ENCODE measurements around the gene ETV6.

The ETV6 gene

DNA sequence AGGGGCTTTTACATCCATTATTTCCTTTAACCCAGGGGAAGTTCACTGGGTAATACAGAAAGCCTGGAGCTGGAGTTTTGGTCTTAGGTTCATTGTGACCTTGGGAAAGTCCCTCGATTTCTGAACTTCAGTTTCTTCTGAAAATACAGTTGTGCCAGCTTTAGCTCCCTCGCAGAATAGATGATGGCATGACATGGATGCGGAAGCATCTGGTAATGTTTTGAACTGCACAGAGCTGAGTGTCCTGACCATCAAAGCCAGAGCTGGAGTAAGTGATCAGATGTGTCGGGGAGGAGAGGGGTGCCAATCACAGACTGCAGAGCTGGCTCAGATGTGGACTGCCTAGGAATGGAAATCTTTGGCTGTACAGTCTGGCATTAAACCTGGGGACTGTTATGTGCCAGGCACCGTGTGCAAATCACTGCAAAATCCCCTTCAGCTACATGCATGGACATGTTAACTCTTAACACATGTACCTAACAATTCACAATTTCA, 180.9 kb downstream of the ETV6 start:
- DNase-seq (ENCODE audit: low spot score) = no peak

DNA sequence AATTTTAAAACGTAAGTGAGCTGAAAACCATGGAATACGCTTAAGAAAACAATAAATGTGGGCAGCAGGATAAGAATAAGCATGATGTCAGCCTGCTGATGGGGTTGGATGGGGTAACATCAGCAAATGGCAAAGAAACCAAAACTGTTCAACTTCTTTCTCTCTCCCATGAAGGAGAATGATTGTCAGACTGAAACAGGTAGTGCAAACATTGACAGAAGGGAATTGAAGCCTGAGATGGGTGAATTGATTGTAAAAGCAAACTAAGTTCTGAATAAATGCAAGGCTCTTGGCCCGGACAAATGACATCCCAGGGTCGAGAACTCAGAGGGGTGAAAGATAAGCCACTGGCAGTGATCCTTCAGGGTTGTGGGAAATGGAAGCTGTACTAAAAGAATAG, 182.6 kb downstream of the ETV6 start:
- no peak for DNase-seq (ENCODE audit: low spot score)

DNA sequence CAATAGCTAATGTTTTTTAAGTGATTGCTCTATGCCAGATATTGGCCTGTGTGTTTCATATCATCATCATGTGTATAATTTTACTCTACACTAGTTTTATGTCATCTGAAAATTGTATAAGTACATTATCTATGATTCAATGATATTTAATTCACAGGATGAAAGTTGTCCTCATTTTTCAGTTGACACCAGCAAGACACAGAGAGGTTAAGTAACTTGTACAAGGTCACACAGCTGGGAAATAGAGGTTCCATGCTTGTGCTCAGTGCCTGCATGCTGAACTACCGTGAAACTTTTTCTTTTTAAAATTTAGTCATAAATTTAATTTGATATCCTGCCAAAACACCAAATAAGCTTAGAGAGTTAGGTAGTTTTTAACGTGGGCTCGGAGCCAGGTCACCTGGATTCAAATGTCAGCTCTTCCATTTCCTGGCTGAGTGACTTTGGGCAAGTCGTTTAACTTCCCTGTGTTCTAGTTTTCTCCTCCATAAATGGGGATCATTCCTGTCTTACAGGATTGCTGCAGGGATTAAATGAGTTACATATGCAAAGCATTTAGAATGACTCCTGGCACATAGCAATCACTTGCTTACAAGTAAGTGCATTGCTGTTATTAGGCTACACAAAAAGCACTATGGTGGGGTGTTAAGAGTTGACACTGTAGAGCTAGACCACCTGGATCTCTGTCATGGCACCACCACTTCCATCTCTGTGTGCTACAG, 183.9 kb downstream of the ETV6 start:
- DNase-seq (ENCODE audit: low spot score) = no peak

DNA sequence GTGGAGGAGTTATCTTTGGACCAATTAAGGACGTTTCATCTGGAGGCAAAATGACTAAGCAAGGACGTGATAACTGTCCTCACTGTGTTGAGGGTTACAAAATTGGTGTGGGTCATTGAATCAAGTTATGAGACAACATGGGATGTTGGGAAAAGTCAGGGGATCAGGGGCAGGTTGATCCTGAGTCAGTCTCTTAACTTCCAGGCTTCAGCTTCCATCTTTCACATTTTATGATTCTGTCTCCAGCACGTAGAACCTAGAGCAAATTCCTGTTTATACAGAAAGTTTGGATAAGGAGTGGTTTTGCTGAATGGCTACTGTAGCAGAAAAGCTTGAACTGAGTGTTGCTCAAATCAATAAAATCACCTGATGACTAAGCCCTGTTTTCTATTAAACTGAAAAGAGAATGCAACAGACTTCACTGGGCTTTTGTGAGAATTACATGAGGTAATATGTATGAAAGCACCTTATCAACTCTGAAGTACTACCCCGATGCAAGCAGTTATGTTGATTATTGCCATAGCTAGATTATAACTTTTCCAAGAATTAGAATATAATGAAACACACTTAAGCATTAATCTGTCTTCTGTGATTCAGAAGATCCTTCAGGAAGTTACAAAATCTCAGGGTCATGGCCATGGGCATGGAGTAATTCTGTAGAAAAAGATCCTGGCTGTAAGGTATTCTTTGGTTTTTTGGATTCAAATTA, 184.8 kb downstream of the ETV6 start:
- no peak for DNase-seq (ENCODE audit: low spot score)

DNA sequence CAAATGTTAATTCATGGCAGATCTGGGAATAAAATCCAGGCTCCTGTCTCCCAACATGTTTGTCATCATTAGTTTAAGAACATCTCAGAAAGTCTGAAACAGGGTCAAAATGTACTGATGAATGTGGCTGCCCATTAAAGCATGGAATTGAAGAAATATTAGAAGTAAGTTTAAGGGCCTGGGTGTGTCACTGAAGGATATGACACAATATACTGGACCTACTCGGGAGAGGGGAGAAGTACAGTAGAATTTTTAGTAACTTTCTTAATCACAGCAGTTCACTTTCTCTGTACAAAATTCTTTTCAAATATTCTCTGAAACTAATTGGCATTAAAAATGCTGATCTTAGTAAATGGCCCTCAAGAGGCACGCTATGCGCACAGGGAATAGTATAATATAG, 185.5 kb downstream of the ETV6 start:
- no peak for DNase-seq (ENCODE audit: low spot score)

DNA sequence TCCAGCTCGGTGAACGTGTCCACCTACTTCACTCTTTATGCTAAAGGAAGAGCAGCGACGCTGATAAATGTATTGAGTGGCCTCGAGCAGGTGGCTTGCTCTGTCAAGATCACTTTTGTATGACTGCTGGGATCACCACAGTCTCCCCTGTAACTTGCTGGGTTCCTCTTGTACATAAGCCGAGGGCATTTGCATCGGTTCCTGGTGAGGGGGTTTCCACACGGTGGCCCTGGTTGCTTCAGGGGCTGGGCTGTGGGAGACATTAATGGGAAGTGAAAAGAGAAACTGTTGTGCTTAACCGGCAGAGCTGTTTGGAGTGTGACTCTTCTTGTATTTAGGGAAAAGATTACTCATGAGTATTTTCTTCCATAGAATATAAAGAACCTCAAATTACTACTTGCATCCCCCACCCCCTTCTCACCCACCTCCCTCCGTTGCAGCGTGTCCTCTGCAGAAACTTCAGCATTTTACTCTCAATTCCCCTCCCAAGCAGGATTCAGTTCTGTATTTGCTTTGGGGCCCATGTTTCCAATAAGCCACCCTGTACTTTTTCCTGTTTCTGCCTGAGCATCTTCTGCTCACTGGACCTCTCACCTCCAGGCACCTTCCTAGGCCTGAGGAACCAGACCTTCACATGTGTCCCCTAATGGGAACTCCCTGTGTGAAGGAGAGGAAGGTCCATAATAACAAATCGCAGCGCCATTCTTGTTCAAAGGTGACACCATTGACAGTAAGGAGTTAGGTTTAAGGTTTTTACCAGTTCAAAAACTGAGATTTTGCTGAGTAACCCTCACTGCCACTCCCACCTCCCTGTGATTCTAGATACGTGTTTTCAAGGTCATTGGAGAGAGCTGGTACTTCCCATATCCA, 187.0 kb downstream of the ETV6 start:
- DNase-seq (ENCODE audit: low spot score) = peak; percentile 10

DNA sequence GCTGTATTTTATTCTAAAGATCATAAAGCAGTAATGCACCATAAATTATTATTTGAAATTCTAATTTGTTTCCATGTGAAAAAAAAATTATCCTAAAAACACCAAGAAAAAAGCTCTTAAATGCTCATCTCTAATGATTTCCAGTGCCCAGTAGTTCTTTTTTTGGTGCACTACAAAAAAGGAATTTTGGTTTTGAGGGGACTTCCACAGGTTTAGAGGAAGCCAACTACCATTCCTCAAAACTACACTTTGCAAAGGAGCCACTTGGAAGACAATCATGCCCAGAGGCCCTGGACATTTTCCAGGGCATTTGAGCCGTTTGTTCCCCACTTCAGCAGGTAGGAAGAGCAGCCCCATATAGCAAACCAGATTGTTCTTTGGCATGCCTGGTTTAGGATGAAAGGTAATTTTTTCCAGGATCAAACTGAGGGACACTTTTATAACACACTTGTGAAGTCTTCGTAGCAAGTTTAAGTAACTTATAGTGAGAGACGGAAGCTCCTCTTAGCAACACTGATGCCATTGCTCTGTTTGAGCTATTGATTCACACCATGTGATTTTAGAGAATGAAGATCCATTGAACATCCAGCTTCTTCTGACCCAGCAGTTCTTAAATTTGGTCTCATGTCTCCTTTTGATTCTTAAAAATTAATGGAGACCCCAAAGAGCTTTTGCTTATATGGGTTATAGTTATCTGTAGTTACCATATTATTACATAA, 187.9 kb downstream of the ETV6 start:
- DNase-seq (ENCODE audit: low spot score) = no peak

DNA sequence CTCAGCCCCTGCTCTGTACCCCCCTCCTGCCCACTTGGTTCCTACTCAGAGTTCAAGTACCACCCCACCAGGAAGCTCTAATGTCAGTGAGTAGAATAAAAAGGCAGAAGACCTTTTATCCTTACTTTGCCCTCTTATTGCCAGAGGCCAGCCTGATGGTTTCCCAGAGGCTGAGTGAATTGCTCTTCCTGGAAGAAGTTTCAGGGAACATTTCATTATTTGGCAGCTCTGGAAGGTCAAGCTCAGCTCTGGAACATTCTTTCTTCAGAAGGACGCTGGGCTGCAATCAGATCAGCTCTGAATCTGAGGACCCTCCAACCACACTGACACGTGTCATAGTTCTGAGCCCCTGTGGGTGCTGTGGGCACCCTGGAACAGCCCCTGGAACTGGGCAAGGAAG, 188.9 kb downstream of the ETV6 start:
- DNase-seq (ENCODE audit: low spot score) = no peak

DNA sequence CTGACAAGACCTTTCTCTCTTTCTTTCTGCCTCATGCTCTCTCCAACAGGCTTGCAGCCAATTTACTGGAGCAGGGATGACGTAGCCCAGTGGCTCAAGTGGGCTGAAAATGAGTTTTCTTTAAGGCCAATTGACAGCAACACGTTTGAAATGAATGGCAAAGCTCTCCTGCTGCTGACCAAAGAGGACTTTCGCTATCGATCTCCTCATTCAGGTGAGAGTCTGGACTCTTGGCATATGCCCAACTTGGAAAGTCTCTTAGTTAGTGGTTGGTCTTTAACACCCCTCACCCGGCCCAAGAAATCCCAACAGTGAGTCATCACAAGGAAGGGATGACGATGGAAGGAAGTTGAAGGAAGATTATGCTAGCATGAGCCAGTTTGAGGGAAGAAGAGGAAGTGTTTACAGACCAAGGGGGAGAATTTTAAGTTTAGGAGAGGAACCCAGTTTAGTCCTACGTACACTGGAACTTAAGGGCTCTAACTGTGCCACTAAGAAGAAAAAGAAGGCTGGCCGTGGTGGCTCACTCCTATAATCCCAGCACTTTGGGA, 189.7 kb downstream of the ETV6 start:
- DNase-seq (ENCODE audit: low spot score) = no peak

DNA sequence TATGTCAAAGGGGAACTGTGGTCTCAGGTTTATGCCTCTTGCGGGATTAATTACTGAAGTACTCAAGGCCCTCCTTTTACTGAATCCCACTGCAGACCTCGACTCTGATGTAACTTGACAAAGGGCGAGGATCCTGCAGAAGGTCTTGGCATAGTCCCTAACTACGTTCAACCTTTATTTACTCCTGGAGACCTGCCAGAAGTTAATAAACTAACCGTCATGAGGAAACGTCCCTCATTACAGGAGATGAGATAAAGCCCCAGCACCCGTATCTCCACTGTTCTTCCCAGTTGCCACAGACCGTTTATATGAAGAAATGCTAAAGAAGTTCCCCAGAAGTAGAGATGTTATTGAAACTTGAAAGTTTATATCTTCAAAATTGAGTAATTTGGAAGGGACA, 190.9 kb downstream of the ETV6 start:
- no peak for DNase-seq (ENCODE audit: low spot score)

DNA sequence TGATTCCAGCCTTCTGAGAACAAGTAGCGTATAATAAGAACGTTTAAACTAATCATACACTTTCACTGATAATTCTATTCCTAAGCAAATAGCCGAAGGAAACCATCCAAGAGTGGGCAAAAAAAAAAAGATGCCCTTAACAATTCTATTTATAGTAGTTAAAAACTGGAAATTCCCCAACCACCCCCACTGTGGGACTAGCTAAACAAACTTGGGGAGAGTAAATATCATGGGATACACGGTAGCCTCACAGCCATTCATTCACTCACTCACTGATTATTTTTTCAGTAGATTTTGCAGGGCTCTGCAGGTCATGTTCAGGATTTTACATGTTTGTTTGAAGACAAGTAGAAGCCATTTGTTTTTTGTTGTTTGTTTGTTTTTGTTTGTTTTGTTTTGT, 197.0 kb downstream of the ETV6 start:
- no peak for DNase-seq (ENCODE audit: low spot score)

DNA sequence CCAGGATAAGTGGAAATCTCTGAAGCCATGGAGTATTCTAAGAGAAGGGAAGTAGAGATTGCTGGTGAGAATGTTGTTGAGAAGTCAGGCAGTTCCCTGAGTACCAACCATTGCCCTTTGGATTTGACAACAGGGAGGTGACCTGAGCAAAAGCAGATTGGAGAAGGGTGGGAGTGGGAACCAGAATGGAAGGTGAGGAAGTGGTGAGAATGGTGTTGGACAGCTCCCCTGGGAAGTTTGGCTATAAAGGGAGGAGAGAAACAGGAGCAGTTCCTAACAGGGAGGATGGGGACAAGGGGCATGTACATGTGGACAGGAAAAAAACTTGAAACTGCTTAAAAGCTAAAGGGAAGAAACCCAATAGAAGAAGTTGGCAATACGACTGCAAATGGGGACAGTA, 198.1 kb downstream of the ETV6 start:
- DNase-seq (ENCODE audit: low spot score) = no peak

DNA sequence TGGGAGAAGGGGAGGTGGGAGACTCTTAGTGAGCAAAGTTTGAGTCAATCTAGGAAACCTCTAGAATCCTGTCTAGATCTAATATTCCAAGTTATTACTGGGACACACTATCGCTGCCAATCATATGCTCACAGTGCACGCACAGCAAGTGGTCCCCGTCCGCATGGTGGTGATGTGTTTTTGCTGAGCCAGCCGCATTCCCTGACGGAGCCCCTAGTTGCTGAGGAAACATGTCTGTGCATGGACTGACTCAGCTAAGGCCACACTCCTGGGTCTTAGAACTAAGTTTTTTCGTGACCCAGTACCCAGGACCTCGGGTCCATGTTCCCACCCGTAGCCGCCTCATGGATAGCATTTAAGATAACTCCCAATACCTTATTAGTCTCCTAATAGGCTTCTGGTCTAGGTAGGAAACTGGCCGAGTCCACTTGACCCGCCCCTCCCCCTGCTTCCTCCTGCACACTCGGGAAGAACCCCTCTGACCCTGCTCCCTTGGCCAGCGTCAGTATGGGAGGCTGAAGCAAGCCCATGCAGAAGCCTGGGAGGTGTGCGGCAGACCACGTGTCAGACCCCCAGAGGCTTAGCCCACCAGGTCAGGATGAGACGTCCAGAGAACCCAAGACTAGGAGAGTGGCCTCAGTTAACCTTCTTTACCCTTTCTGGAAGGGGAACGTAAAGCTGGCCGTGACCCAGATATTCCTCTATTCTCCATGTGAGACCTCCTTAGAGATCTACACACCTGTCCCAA, 200.5 kb downstream of the ETV6 start:
- no peak for DNase-seq (ENCODE audit: low spot score)

DNA sequence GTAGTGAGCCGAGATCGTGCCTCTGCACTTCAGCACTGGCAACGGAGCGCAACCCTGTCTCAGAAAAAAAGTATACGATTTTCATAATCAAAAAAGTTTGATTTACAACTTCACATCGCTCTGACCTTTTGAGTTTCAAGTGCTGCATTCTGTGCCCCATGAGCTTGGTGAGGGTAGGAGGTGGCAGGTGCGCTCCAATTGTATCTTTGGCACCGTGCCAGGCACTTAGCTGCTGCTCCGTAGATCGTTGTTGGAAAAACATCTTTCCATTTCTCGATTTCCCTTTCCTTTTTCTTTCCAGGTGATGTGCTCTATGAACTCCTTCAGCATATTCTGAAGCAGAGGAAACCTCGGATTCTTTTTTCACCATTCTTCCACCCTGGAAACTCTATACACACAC, 203.7 kb downstream of the ETV6 start:
- no peak for DNase-seq (ENCODE audit: low spot score)

DNA sequence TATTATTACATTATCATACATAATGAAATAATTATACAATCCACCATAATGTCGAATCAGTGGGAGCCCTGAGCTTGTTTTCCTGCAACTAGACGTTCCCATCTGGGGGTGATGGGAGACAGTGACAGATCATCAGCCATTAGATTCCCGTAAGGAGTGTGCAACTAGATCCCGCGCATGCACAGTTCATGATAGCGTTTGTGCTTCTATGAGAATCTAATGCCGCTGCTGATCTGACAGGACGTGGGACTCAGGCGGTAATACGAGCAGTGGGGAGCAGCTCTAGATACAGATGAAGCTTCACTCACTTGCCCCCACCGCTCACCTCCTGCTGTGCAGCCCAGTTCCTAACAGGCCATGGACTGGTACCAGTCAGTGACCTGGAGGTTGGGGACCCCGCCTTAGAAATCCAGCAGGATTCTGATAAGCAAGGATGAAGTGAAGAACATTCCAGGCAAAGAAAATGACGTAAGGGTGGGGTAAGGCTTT, 204.6 kb downstream of the ETV6 start:
- no peak for DNase-seq (ENCODE audit: low spot score)

DNA sequence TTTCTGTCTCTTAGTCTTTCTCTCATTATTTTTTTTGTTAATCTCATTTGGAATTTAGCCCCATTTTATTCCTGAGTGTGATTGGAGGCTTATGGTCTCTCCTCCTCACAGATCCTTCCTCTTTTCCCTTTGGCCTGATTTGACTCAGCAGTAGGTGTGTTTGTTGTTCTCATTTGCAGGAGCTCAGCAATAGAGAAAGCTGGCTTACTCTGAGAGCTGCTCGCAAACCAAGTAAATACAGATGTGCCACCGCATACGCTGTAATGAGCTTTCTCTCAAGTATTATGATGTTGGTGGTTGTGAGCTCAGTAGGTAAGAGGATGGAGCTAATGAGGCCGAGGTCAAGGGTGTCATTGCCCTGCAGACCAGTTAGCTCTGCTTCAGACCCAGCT, 206.5 kb downstream of the ETV6 start:
- no peak for DNase-seq (ENCODE audit: low spot score)

DNA sequence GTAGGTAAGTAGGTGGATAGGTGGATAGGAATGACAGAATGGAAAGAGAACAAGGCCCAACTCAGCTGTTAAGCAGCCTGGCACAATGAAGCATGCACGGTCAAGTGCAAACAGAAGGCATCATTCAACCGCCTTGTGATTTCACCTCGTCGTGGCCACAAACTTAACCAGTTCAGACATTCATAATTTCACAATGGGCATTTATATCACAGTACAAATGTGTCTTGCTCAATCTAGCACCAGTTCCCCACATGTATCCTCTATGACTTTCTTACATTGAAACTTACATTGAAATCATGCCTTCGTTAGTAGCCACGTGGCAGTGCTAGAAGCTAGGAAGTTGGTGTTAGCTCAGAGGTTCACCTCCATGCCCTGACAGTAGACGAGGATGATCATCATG, 207.5 kb downstream of the ETV6 start:
- DNase-seq (ENCODE audit: low spot score) = no peak

DNA sequence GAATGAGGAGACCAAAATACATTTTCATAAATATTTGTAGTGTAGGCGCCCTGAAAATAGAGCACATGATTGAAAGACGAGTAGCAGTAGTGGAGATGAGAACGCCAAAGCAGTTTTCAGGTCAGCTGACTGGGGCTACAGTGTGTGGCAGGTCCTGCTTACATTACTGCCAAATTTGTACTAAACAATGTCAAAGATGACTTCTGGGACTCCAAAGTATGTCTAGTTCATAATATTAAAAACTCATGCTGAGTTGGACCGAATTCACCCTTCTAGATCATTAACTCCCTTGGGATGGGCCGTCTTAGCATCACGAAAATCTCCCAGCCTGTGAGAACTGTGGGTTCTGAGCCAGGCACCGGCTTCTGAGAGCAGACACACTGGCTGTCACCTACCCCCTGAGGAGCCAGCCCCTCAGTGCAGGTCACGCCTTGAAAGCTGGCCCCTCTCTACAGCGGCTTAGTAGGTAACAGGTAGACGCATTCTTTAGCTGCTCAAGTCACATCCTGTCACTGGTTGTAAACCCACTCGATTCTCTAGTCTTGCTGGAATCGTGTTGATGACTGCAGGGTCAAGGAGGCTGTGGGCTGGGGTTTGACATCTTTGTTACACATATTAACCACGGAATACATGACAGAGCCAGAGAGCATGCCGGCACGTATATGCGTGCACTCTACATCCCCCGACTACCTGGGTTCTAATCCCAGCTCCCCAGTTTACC, 210.4 kb downstream of the ETV6 start:
- DNase-seq (ENCODE audit: low spot score) = no peak

DNA sequence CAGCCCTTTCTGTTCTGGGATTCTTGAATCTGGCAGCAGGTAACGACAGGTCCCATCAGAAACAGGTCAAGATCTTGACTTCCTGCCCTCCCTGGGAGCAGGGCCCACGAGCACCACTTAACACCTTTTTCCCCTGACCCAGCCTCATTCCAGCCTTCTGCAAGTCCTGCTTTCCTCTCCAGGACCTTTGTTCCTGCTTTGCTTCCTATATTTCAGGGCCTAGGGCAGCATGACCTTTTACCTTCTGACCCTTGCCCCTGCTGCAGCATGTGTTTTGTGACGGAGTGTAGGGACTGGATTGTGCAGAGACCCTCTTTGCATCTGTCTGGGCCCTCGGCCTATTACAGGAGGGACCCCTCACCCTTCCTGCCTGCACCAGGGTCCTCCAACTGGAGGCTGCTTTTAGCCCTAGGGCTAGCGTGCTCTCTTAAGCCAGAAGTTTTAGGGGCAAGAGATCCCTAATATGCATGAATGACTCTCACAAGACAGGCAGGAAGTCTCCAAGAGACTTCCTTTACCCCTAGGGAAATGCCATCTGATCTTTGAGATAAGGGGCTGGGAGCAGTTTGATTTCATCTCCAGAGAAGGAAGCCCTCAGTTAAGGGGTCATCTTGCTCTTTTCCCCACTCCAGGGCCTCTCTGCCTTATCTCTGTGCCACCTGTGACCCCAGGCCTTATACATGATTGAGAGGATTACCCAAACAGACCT, 211.8 kb downstream of the ETV6 start:
- no peak for DNase-seq (ENCODE audit: low spot score)

Measured in hematopoietic multipotent progenitor cell treated with erythropoietin and hydrocortisone succinate and interleukin-3 and kit ligand, for 17 days (in vitro differentiated cells).